Endodermal cell (in vitro differentiated cells): Measurements from ENCODE around the gene SGPL1. TPM values are rescaled to one million over a fixed set of nuclear protein-coding genes. Genes with fewer than 3 reads are reported as not detected.

Source experiments
- DNase-seq: peaks from one replicate; pipeline ENCODE4 v3.0.0-alpha.2; 2017
- H3K27ac ChIP-seq: 2 replicates; pipeline ENCODE4 v1.5.1; 2013; ENCODE audit warnings: mild to moderate bottlenecking, low read depth, low read length, moderate library complexity
- H3K27me3 ChIP-seq: 2 replicates; pipeline ENCODE4 v1.6.1; 2013; ENCODE audit warnings: mild to moderate bottlenecking, low read length, moderate library complexity; ENCODE audit not compliant: insufficient read depth, control insufficient read depth, poor library complexity, severe bottlenecking
- H3K36me3 ChIP-seq: 2 replicates; pipeline ENCODE4 v1.7.0; 2013; ENCODE audit warnings: mild to moderate bottlenecking, low read length, moderate library complexity; ENCODE audit not compliant: control insufficient read depth, insufficient read depth
- H3K4me1 ChIP-seq: one replicate; pipeline ENCODE4 v1.7.0; 2013; ENCODE audit warnings: low read length; ENCODE audit not compliant: control insufficient read depth, insufficient read depth
- H3K4me3 ChIP-seq: 2 replicates; pipeline ENCODE4 v1.5.1; 2013; ENCODE audit warnings: mild to moderate bottlenecking, low read length, moderate library complexity
- H3K9ac ChIP-seq: 2 replicates; pipeline ENCODE4 v1.6.1; 2013; ENCODE audit warnings: mild to moderate bottlenecking, low read length, moderate library complexity; ENCODE audit not compliant: poor library complexity, severe bottlenecking; ENCODE audit errors: extremely low read depth
- H3K9me3 ChIP-seq: 2 replicates; pipeline ENCODE4 v1.6.1; 2013; ENCODE audit warnings: mild to moderate bottlenecking, low read length, moderate library complexity; ENCODE audit not compliant: control insufficient read depth
- H3K27ac Mint-ChIP-seq: 2 replicates; pipeline ENCODE4 v1.8.0; 2020; ENCODE audit warnings: mixed read lengths
- H3K27me3 Mint-ChIP-seq: 2 replicates; pipeline ENCODE4 v1.8.0; 2021; ENCODE audit warnings: mild to moderate bottlenecking, mixed read lengths; ENCODE audit not compliant: insufficient read depth
- H3K36me3 Mint-ChIP-seq: 2 replicates; pipeline ENCODE4 v1.8.0; 2020; ENCODE audit warnings: low read depth, mixed read lengths
- H3K4me1 Mint-ChIP-seq: 2 replicates; pipeline ENCODE4 v1.8.0; 2020; ENCODE audit warnings: mixed read lengths
- H3K4me3 Mint-ChIP-seq: 2 replicates; pipeline ENCODE4 v1.8.0; 2020; ENCODE audit warnings: mild to moderate bottlenecking, moderate library complexity, mixed read lengths
- H3K9me3 Mint-ChIP-seq: 2 replicates; pipeline ENCODE4 v1.8.0; 2020; ENCODE audit warnings: mild to moderate bottlenecking, mixed read lengths
- CTCF ChIP-seq: fragments of 200-600 bp; sonication (generic); conservative IDR thresholded peaks from 2 replicates; pipeline ENCODE4 v1.5.0; 2021; ENCODE audit warnings: antibody characterized with exemption, mild to moderate bottlenecking
- WGBS, 2 experiments: methylation state at CpG; one replicate each; pipeline versions ENCODE4 v1.1.5 to v1.1.7; 2013; ENCODE audit warnings: missing lambda C conversion rate in 2 of 2, mixed read lengths in 1 of 2; ENCODE audit not compliant: insufficient coverage in 1 of 2, insufficient read length in 1 of 2; 5-methylcytosine and 5-hydroxymethylcytosine counted together
- total RNA-seq, 2 donors: library from RNA; stranded (reverse); fragmentation: NEBNext Ultra II Directional in 1 of 2; extraction: Animal tissue kit (Norgen Biotek cat#: 25700) in 1 of 2; gene quantifications; 2 replicates in 1 of 2; 3 replicates in 1 of 2; pipeline ENCODE4 v1.2.1, GENCODE V29; 2021

Gene SGPL1
- total RNA-seq, 2 donors from 2014 or later = 95.4 to 103 TPM

- Mint-ChIP-seq H3K27me3 (peaks cover 2% of the 10 kb centered on the region), H3K9me3 (no peaks in the 10 kb centered on the region), H3K36me3 (peaks cover 7% of the 10 kb centered on the region), H3K27ac (peak overlapping the region; percentile 11), H3K4me3 (no peak overlapping the region), H3K4me1 (peaks cover 50% of the 10 kb centered on the region)
- H3K4me1 ChIP-seq = peaks cover 12% of the 10 kb centered on the region
- DNase-seq = peak; percentile 80
- H3K27ac ChIP-seq = no peak overlapping the region
- TF ChIP-seq CTCF = no peak
- H3K9ac ChIP-seq = no peak overlapping the region
- H3K9me3 ChIP-seq = peaks cover 4% of the 10 kb centered on the region
- peaks cover 8% of the 10 kb centered on the region for H3K36me3 ChIP-seq
- H3K27me3 ChIP-seq = no peaks in the 10 kb centered on the region
- WGBS, 2 experiments = 81 to 90% methylated on average over 7 of the region's 7 CpGs
- no peak overlapping the region for H3K4me3 ChIP-seq
Observed at GRCh38 chr10:70890917-70891431, 75.2 kb downstream of the SGPL1 start.

GRCh38 chr10:70891627-70892026 lies 75.9 kb downstream of the SGPL1 start:
- peaks cover 5% of the 10 kb centered on the region for H3K9me3 Mint-ChIP-seq
- H3K9me3 ChIP-seq = peaks cover 11% of the 10 kb centered on the region
- no peak for TF ChIP-seq CTCF
- H3K4me3 Mint-ChIP-seq = no peak overlapping the region
- peak; percentile 61 for DNase-seq
- H3K4me1 Mint-ChIP-seq = peaks cover 45% of the 10 kb centered on the region
- peaks cover 2% of the 10 kb centered on the region for H3K27me3 Mint-ChIP-seq
- peaks cover under 1% of the 10 kb centered on the region for H3K36me3 Mint-ChIP-seq
- WGBS, 2 experiments = 83 to 90% methylated on average over 1 of the region's 1 CpG
- peaks cover 12% of the 10 kb centered on the region for H3K4me1 ChIP-seq
- no peak overlapping the region for H3K27ac ChIP-seq
- H3K4me3 ChIP-seq = no peak overlapping the region
- H3K36me3 ChIP-seq = peaks cover 1% of the 10 kb centered on the region
- peak overlapping the region; percentile 11 for H3K27ac Mint-ChIP-seq
- no peak overlapping the region for H3K9ac ChIP-seq
- H3K27me3 ChIP-seq = no peaks in the 10 kb centered on the region

GRCh38 chr10:70892631-70893030 lies 76.9 kb downstream of the SGPL1 start:
- peaks cover 7% of the 10 kb centered on the region for H3K9me3 Mint-ChIP-seq
- Histone ChIP-seq H3K27me3 (no peaks in the 10 kb centered on the region), H3K36me3 (no peaks in the 10 kb centered on the region), H3K4me1 (peaks cover 7% of the 10 kb centered on the region), H3K9ac (no peak overlapping the region), H3K27ac (no peak overlapping the region), H3K4me3 (no peak overlapping the region), H3K9me3 (peaks cover 14% of the 10 kb centered on the region)
- peaks cover 2% of the 10 kb centered on the region for H3K27me3 Mint-ChIP-seq
- no peak for DNase-seq
- WGBS, 2 experiments = 94 to 97% methylated on average over 4 of the region's 4 CpGs
- no peaks in the 10 kb centered on the region for H3K36me3 Mint-ChIP-seq
- peaks cover 37% of the 10 kb centered on the region for H3K4me1 Mint-ChIP-seq
- H3K27ac Mint-ChIP-seq = no peak overlapping the region
- TF ChIP-seq CTCF = no peak
- no peak overlapping the region for H3K4me3 Mint-ChIP-seq
